Measurements from ENCODE around the gene ACLY.

- TF ChIP-seq CTCF (optimal IDR thresholded peaks at IDR 0.05 in 1 of 3, IDR thresholded peaks at IDR 0.05 in 1 of 3, conservative IDR thresholded peaks at IDR 0.05 in 1 of 3; ENCODE audit: extremely low read depth in 1 of 3, insufficient read depth in 2 of 3, low read length in 3 of 3): no peak
- TF ChIP-seq EZH2 (IDR thresholded peaks at IDR 0.05; ENCODE audit: low read length): no peak
These were observed 3.2 kb downstream of the ACLY start for GRCh38 chr17:41915566-41915965.
